NCI-H510A (cell line): ENCODE data around the gene PLAC8L1.
"Not testable (repeated sequence)": the region's sequence is repeated elsewhere in the genome, so short reads cannot be mapped to it uniquely, and the experiment has no call there.

Experiments used
- DNase-seq: peaks from one replicate; lab custom pipeline; 2025; lab: John Stamatoyannopoulos, UW

The PLAC8L1 gene, protein sequence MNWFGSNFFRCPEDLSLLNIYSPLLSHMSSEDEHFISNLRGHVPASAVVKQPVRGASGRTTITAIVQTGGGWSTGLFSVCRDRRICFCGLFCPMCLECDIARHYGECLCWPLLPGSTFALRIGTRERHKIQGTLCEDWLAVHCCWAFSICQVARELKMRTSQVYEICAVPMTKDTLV

DNA sequence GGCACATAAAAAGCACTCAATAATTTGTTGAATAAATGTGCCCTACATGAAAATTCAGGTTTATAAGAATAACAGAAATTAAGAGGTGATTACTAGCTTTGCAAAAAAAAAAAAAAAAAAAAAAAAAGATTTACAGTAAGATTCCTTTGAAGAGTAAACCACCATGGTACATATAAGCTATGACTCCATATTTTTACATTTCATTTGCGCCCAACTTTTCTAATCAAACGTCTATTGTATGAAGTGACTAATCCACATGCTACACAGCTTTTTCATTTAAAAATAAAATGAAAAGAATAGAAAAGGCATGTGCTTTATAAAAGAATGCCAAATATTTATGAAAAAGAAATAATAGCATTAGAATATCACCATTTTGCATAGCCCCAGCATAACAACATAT lies at the start of gene PLAC8L1:
TSS of gene PLAC8L1 (minus strand) at position 101 of the 400 bp plus-strand sequence. CDS start 1,266 bp downstream, outside the sequence.
- DNase-seq, result no peak

DNA sequence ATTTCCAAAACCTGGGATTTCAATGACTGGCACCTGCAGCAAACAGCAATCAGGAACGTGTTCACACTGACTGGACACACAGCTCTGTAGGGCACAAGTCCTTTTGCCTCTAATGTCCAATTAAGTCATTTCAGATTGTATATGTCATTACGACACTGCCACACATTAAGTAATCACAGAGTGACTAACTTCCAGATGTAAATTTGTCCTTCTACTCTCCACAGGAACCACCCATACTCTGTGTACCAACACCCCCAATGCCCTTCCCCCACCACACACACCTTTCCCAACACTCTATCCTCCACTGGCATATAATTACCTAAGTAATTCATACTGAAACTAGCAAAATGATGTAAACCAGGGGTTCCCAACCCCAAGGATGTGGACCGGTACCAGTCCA lies 46.6 kb upstream of the PLAC8L1 start:
- no peak for DNase-seq

DNA sequence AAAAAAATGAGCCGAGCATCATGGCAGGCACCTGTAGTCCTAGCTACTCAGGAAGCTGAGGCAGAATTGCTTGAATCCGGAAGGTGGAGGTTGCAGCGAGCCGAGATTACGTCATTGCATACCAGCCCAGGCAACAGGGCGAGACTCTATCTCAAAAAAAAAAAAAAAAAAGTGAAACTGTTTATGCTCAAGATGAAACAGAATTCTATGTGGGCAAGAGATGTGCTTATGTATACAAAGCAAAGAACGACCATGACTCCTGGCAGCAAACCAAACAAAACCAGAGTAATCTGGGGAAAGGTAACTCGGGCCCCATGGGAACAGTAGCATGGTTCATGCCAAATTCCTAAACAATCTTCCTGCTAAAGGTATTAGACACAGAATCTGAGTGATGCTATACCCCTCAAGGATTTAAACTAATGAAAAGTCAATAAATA lies 32.6 kb upstream of the PLAC8L1 start:
- DNase-seq, result no peak

DNA sequence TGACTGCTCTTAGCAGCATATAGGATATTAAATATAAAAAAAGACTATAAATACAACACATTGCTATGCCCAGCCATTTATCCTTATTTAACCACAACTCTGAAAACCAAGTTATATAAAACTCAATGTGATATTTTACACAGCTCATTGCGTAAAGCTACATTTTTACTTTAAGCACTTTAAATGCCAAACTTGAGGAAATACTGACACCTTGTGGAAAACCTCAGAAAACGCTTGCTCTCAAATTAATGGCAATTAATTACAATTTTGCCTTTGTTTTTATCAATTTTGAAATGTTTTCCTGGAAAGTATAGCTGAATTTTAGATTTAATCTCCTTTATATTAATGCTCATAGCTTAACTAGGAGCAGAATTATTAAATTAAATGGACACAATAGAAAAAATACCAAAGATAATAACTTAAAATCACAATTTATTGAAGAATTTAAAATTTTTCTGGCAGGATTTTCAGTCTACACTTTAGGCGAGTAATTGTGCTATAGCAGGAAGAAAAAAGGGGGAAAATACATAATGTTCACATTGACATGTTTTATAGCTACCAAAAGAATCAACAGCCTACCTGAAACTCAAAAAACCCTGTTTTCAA lies 25.2 kb upstream of the PLAC8L1 start:
- DNase-seq, result no peak

DNA sequence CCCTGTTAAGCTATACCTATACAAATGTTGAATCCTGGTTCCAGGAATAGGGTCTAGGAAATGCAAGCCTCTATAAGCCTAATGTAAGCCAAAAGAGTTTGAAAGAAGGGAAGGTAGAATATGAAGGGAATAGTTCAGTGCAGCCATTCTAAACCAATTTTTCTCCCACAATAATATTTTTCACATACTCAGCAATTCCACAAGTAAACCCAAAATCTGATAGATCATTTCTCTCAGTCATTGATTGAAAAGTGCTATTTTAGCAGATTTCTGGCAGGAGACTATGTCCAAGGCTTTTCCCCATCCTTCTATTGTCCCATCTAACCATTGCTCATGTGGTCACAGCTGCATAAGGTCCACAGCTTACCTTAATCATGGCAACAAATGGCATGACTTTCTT lies 20.7 kb upstream of the PLAC8L1 start:
- DNase-seq, result no peak

DNA sequence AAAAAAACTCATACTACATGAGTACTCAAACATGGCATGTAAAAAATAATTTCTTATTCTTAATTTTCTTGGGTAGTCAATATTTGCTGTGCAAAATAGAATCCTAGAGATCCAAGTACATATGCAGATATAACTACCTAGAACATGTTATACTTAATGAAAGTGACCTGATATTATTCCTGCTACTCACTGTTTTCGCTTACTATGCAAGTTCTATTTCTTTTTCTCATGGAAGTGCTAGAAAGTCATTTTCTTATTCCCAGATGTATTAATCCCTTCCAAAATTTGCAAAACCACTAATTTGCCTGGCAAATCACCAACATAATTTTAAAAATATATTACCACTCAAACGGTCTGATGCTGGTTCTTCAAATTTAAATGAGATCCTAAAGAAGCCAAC lies 19.2 kb upstream of the PLAC8L1 start:
- DNase-seq, result no peak

DNA sequence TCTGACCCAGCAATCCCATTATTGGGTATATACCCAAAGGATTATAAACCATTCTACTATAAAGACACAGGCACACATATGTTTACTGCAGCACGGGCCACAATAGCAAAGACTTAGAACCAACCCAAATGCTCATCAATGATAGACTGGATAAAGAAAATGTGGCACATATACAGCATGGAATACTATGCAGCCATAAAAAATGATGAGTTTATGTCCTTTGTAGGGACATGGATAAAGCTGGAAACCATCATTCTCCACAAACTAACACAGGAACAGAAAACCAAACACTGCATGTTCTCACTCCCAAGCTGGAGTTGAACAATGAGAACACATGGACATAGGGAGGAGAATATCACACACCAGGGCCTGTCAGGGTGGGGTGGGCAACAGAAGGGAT lies 16.1 kb upstream of the PLAC8L1 start:
- not testable (repeated sequence) for DNase-seq

DNA sequence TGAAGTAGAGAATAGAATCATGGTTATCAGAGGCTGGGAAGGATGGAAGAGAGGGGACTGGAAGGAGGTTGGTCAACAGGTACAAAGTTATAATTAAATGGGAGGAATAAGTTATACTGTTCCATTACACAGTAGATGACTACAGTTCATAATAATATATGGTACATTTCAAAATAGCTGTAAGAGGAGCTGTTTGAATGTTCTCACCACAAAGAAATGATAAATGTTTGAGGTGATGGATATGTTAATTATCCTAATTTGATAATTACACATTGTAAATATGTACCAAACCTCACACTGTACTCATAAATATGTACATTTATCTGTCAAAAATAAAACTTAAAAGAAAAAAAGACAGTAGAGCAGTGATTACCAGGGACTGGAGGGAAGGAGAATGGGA lies 12.9 kb upstream of the PLAC8L1 start:
- no peak for DNase-seq

DNA sequence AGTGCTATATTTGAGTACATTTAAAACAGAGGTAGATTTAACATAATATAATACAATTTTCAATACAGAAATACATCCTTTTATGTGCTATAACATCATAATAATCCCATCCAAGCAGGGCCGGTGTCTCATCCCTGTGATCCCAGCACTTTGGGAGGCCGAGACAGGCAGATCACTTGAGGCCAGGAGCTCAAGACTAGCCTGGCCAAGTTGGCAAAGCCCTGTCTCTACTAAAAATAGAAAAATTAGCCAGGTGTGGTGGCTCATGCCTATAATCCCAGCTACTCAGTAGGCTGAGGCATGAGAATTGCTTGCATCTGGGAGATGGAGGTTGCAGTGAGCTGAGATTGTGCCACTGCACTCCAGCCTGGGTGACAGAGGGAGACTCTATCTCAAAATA lies 11.8 kb upstream of the PLAC8L1 start:
- not testable (repeated sequence) for DNase-seq

DNA sequence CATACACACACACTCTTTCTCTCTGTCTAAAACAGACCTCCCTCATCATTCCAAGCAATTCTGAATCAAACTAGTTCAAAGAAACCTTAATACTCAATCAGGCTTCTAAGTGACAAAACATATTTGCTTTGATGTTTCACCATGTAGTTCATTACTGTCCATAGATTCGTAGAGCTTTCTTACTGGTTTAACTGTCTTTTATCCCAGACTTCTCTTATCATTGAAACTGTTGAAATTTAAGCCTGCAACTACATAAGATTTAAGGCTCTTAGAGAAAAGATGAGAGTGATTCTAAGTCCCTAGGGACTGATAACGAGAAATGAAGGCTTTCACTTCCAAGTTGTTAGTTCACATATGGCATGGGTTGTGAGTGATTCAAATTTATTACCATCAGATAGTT lies 11.0 kb upstream of the PLAC8L1 start:
- DNase-seq, result no peak

DNA sequence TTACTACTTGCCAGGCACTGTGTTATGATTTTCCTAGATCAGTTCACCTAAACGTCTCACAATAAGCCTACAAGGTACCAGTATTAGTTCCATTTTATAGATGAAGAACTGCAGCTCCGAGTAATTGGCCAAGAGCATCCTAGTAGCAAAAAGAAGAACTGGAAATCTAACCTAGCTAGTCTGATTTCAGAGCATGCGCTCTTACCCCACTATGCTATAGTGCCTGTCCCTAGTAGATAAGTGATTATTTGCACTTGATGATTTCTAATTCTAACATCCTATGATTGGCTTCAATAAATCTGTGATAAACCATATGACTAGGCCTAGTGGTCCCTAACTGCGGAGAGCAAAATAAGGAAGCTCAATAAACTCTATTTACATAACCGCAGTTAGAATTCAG lies 7.1 kb upstream of the PLAC8L1 start:
- DNase-seq, result no peak

DNA sequence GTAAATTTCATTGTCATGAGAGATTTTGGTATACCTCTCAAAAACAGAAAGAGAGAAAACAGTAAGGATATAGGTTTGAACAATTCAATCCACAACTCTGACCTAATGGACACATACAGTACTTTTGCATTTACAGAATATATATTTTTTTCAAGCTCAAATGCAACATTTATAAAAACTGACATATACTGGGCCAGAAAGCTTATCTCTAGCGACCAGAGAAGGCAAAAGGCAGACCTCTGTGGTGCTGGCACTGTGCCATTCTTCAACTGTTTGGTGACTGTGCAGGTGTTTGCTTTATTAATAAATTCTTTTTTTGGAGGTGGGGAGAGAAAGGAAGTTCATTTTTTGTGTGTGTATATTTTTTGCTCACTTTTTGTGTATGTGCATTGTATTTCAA lies 6.0 kb upstream of the PLAC8L1 start:
- no peak for DNase-seq

DNA sequence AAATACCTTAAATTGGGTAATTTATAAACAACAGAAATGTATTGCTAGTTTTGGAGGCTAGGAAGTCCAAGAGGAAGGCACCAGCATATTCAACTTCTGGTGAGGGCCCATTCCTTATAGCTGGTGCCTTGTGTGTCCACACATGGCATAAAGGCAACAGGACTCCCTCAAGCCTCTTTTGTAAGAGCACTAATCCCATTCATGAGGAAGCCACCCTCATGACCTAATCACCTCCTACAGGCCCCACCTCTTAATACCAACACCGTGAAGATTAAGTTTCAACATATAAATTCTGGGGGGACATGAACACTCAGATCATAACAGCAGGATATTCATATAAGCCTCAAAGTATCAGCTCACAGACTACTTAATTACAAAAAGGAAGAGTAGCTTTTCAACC lies 4.0 kb upstream of the PLAC8L1 start:
- no peak for DNase-seq

DNA sequence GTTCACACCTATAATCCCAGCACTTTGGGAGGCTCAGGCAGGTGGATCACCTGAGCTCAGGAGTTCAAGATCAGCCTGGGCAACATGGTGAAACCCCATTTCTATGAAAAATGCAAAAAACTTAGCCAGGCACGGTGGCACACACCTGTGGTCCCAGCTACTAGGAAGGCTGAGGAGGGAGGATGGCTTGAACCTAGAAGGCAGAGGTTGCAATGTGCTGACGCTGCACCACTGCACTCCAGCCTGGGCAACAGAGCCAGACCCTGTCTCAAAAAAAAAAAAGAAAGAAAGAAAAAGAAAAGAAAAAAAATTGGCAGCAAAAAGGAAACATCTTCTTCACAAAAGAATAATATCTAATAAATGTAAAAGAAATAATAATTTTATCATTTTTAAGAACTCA lies 3.5 kb upstream of the PLAC8L1 start:
- DNase-seq, result not testable (repeated sequence)

DNA sequence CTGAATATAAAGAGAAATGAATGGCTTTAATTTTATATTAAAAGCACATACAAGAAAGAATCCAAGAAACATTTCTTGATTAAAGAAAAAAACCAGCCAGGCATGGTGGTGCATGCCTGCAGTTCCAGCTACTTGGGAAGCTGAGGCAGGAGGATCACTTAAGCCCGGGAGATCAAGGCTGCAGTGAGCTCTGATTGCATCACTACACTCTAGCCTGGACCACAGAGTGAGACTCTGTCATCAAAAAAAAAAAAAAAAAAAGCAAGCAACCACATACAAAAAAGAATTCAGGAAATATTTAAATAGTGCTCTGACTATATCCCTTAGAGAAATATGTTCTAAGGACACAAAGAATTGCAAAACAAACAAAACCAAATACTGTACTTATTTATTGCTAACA lies 2.5 kb upstream of the PLAC8L1 start:
- DNase-seq, result no peak

DNA sequence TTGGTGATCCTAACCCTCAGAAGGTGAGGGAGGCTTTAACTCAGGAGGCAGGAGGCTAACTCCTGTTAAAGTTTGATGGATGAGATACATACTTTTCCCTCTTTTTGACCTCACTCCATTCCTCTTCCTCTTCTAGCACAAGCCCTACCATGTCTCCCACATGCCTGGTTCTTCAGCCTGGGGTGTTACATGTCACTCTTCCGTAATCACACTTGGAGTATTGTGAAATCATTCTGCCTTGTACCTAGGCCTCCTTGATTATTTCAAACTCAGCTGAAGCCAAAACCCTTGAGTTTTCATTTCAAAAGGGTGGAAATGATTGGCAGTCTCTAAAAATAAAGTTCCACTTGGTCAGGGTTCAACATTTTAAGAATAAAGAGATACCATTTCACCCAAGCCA lies 1.8 kb downstream of the PLAC8L1 start:
- DNase-seq, result no peak

DNA sequence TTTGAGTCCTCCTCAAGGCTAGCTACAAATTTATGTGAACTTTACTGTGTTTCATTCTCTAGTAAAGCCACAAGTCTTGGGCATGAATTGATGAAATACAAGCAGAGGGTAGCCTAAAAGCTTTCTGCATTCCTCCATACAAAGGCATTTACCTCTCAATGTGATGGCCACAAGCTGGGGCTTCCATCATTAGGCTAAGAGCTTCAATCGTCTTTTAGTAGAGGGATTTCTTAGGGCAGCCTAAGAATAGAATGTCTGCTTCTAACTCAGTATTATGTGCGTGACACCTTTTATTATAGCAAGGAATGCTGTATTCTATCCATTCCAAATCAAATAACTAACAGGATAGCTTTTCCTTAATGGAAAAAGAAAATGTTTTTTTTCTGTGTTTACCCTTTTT lies 3.7 kb downstream of the PLAC8L1 start:
- no peak for DNase-seq

DNA sequence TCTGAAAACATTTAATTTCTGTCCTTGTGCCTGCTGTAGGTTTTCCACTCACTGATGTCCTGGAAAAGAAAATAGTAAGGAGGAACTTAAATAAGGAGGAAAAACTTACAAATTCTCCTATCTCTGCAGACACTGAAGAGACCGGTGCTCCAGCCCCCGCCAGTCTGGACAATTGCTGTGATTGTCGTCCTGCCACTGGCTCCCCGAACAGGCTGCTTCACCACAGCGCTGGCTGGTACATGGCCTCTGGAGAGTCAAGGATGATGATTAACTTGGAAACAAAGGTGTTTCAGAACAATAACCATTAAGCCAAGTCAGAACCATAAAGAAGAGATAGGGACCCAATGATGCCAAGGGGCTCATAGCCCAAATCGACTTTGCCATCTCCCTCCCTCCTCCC lies 7.3 kb downstream of the PLAC8L1 start:
- DNase-seq, result no peak

DNA sequence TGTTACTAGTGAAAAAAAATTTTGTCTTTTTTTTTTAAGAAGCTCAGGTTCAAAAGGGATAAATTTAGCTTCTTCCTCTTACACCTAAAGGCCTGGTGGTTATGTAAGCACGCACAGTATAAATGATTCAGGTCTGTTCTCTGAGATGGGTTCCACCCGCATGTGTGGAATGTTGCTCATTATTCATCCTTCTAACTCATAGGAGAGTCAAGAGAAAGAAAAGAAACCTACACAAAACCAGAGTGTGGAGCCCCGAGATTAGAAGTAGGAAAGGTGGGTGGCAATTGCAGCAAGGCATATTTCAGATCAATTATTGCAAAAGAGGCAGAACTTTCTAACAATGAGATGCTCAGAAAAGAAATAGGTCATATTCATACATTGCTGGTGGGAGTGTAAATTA lies 13.5 kb downstream of the PLAC8L1 start:
- DNase-seq, result no peak

DNA sequence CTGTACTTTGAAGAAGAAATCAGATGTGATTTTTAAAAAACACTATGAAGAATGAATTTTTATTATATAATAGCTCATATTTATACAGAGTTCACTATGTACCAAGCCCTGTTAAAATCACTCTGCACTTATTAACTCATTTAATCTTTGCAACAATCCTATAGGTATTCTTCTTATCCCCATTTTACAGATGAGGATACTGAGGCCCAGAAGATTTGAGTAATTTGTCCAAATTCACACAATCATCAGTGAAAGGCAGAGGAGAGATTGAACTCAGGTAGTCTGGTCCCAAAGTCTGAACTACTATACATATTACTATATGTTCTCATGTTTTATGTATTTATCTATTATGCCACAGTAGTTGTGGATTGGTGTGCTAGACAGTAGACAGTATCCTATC lies 16.1 kb downstream of the PLAC8L1 start:
- DNase-seq, result no peak

DNA sequence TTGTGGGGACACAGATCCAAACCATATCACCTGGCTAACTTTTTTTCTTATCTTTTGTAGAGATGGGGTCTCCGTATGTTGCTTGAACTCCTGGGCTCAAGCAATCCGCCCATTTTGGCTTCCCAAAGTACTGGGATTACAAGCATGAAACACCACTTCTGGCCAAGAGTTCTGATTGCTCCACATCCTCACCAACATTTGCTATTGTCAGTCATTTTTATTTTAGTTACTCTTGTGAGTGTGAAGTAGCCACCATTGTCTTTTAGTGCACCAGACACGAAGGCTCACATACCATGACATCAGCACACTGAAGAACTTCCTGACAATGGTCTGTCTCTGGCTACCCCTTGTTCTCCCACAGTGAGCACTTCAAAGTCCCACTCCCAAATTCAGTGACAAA lies 17.3 kb downstream of the PLAC8L1 start:
- no peak for DNase-seq

DNA sequence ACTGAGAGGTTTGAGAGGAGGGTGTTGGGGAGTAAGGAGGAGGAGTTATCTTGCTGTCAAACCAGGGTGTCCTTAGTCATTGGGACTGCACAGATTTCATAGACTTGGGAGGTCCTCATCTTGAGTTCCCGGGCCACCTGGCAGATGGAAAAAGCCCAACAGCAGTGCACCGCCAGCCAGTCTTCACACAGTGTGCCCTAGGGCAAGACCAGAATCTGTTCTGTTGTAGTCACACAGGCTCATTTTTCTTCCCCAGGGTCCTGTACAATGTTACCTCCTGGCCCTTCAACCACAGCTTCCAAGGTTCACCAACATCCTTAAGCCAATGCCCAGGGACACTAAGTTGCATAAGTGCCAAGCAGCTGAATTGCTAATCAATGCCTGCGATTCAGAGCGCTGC lies 21.0 kb downstream of the PLAC8L1 start:
- DNase-seq, result no peak

DNA sequence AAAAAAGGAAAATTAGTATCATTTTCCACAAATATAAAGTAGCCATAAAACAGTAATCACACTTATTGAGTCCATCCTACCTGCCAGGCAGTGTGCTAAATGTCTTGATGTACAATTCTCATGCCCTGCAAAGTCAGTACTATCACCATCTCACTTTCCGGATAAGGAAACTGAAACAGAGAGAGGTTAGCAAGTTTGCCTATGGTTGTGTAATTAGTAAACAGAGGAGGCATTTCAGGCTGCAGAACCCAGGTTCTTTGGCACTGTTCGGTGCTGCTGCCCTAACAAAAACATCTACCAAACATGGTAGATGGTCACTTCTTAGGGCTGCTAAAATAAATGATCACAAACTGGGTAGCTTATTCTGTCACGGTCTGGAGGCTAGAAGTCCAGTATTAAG lies 22.6 kb downstream of the PLAC8L1 start:
- no peak for DNase-seq

DNA sequence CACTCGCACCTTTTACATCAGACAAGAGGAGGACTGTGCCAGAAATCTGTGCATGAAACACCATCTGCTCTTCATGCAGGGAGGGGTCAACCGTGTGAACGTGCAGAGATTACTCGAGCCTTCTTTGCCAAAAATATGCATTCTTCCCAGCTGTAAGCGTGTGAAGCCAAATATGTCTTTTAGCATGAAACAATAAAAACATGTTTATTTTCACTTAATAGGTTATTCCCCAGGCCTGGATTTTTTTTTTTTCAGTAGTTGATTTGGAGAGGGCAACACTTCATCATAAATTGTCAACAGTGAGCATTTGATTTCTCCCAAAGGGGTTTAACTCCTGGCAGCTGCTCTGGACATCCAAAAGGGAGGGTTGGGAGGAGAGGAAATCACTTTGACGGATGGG lies 23.8 kb downstream of the PLAC8L1 start:
- no peak for DNase-seq
